Measurements from ENCODE around the gene KLHL10.

The KLHL10 gene

GRCh38 chr17:41895617-41896016 is 58.0 kb downstream of the KLHL10 start:
- no peak for DNase-seq (ENCODE audit: low read depth)

GRCh38 chr17:41896726-41897125 is 59.1 kb downstream of the KLHL10 start:
- no peak for DNase-seq (ENCODE audit: low read depth)

Data from stimulated activated CD8-positive, alpha-beta memory T cell treated with anti-CD3 and anti-CD28 coated beads, Interleukin-12 subunit alpha, Interleukin-12 subunit beta, amount 100 ng/mL, for 1 hour (primary cell).